OCI-LY7 (cell line): ENCODE data around the gene INPP5A. TPM values are rescaled to one million over a fixed set of nuclear protein-coding genes. Genes with fewer than 3 reads are reported as not detected.

Source experiments
- BruUV-seq: library from RNA; stranded (reverse); fragments of 400-500 nt; replicated peaks from 2 replicates; lab custom pipeline; 2021; lab: Mats Ljungman, UMichigan
- CTCF ChIA-PET: fragments of 300-600 bp; sonication (Branson Sonifier 250); formaldehyde crosslinking; loops from one replicate; lab custom pipeline; 2022; ENCODE audit warnings: antibody characterized with exemption; ENCODE audit not compliant: unreplicated experiment; lab: Charles Lee
- POLR2A ChIA-PET: fragments of 300-600 bp; sonication (Branson Sonifier 250); formaldehyde crosslinking; loops from one replicate; lab custom pipeline; 2022; ENCODE audit warnings: antibody characterized with exemption; lab: Charles Lee
- DNase-seq: peaks from one replicate; pipeline ENCODE4 v3.0.0-alpha.2; 2015; ENCODE audit warnings: low spot score
- H2AFZ ChIP-seq: fragments of 200-600 bp; sonication (generic), shearing (Covaris generic); 2 replicates; pipeline ENCODE4 v1.6.1; 2014; ENCODE audit warnings: mild to moderate bottlenecking, antibody characterized with exemption, low read length, moderate library complexity
- H3K27ac ChIP-seq: fragments of 200-600 bp; sonication (generic); 2 replicates; pipeline ENCODE4 v1.5.1; 2014; ENCODE audit warnings: mixed run types, low read depth, mild to moderate bottlenecking, moderate library complexity, low read length, inconsistent platforms; ENCODE audit not compliant: poor library complexity, severe bottlenecking
- H3K36me3 ChIP-seq: fragments of 200-600 bp; sonication (generic); 2 replicates; pipeline ENCODE4 v1.6.1; 2014; ENCODE audit warnings: mild to moderate bottlenecking, antibody characterized with exemption, low read length, moderate library complexity, mixed read lengths; ENCODE audit not compliant: insufficient read depth
- H3K4me1 ChIP-seq: fragments of 200-600 bp; sonication (generic); 2 replicates; pipeline ENCODE4 v1.5.1; 2014; ENCODE audit warnings: mild to moderate bottlenecking, low read length; ENCODE audit not compliant: insufficient read depth, poor library complexity, severe bottlenecking
- H3K4me2 ChIP-seq: fragments of 200-600 bp; sonication (generic); 2 replicates; pipeline ENCODE4 v1.6.1; 2014; ENCODE audit warnings: mild to moderate bottlenecking, low read length
- H3K4me3 ChIP-seq: fragments of 200-600 bp; sonication (generic); 2 replicates; pipeline ENCODE4 v1.5.1; 2014; ENCODE audit warnings: mild to moderate bottlenecking, low read depth, low read length; ENCODE audit not compliant: poor library complexity, severe bottlenecking
- H3K79me2 ChIP-seq: fragments of 200-600 bp; sonication (generic); 2 replicates; pipeline ENCODE4 v1.6.1; 2016; ENCODE audit warnings: low read depth, mild to moderate bottlenecking, low read length, moderate library complexity, mixed read lengths; ENCODE audit not compliant: insufficient read depth
- H3K9me2 ChIP-seq: fragments of 200-600 bp; sonication (generic); 2 replicates; pipeline ENCODE4 v1.6.1; 2016; ENCODE audit warnings: mild to moderate bottlenecking, low read length, mixed read lengths; ENCODE audit not compliant: insufficient read depth
- H3K9me3 ChIP-seq: fragments of 200-600 bp; sonication (generic); 2 replicates; pipeline ENCODE4 v1.6.1; 2014; ENCODE audit warnings: mild to moderate bottlenecking, mixed run types, low read length, mixed read lengths
- H4K20me1 ChIP-seq: fragments of 200-600 bp; sonication (generic); 2 replicates; pipeline ENCODE4 v1.6.1; 2014; ENCODE audit warnings: mild to moderate bottlenecking, antibody characterized with exemption, low read length, moderate library complexity, mixed read lengths; ENCODE audit not compliant: insufficient read depth
- CTCF ChIP-seq: fragments of 200-600 bp; sonication (generic); conservative IDR thresholded peaks from 2 replicates; pipeline ENCODE4 v1.5.1; 2014; ENCODE audit warnings: mild to moderate bottlenecking, antibody characterized with exemption, low read length, moderate library complexity, mixed read lengths
- EZH2phosphoT487 ChIP-seq: fragments of 200-600 bp; sonication (generic); IDR thresholded peaks from 2 replicates; pipeline ENCODE4 v1.6.1; 2018; ENCODE audit warnings: low read depth, borderline replicate concordance, mild to moderate bottlenecking, mixed run types, antibody characterized with exemption, low read length, moderate library complexity, mixed read lengths
- intact Hi-C: fragments of 100-400 bp; cut with micrococcal nuclease; formaldehyde crosslinking; loops from one replicate; pipeline ENCODE4 v1.10.0; 2022; ENCODE audit not compliant: unreplicated experiment
- total RNA-seq, 2 experiments: library from RNA; depleted of rRNA in 1 of 2; stranded (reverse); fragments of >200 nt in 1 of 2; shearing (Covaris generic) in 1 of 2; gene quantifications; 2 replicates each; pipeline ENCODE4 v1.2.3, GENCODE V29; 2014 to 2022

INPP5A gene
- total RNA-seq, 2 experiments from 2014 or later = 14.5 to 18.4 TPM

- DNase-seq = no peak
- no peak for TF ChIP-seq EZH2phosphoT487
- TF ChIP-seq CTCF = no peak
- Histone ChIP-seq H3K4me1 (peaks cover 69% of the 10 kb centered on the region), H3K36me3 (no peaks in the 10 kb centered on the region), H3K9me2 (no peaks in the 10 kb centered on the region), H4K20me1 (no peaks in the 10 kb centered on the region), H3K4me2 (peak overlapping the region; percentile 74), H3K9me3 (no peaks in the 10 kb centered on the region), H2AFZ (no peak overlapping the region), H3K4me3 (no peak overlapping the region), H3K27ac (peak overlapping the region; percentile 79), H3K79me2 (peaks cover 30% of the 10 kb centered on the region; the same call in 1 of the 2 replicates)
- CTCF ChIA-PET = interaction anchor here (1.3 to 1.8 kb wide), 3 partner anchors 8 to 20 kb away, joined by 3 to 16 read pairs (median 3); no protein-coding TSS in a partner anchor
- no TSS peak for BruUV-seq
- POLR2A ChIA-PET = interaction anchor here (1.3 kb wide), 1 partner anchor 13 kb away, joined by 5 read pairs; no protein-coding TSS in a partner anchor
- intact Hi-C loops = no loop called here
These were observed 22.0 kb downstream of the INPP5A start for GRCh38 chr10:132559538-132559937.

- Histone ChIP-seq H3K79me2 (peaks cover 24% of the 10 kb centered on the region; the same call in 1 of the 2 replicates), H3K36me3 (no peaks in the 10 kb centered on the region), H4K20me1 (no peaks in the 10 kb centered on the region), H2AFZ (peak overlapping the region; percentile 79), H3K9me2 (no peaks in the 10 kb centered on the region), H3K27ac (peak overlapping the region; percentile 79), H3K4me1 (peaks cover 62% of the 10 kb centered on the region), H3K4me3 (peak overlapping the region; percentile 48), H3K4me2 (peak overlapping the region; percentile 74), H3K9me3 (no peaks in the 10 kb centered on the region)
- TF ChIP-seq EZH2phosphoT487 (no peak), CTCF (no peak)
- BruUV-seq = no TSS peak
- ChIA-PET POLR2A (interaction anchor here (1.1 to 1.3 kb wide), 3 partner anchors 9 to 12 kb away, joined by 3 to 6 read pairs (median 5); no protein-coding TSS in a partner anchor), CTCF (interaction anchor here (1.3 to 1.8 kb wide), 3 partner anchors 9 to 21 kb away, joined by 3 to 16 read pairs (median 3); no protein-coding TSS in a partner anchor)
- DNase-seq = peak; percentile 80
- intact Hi-C loops = no loop called here
These were observed 22.7 kb downstream of the INPP5A start for GRCh38 chr10:132560241-132560731.
